Neural crest cell (in vitro differentiated cells): ENCODE results near the gene KEL. TPM values are rescaled to one million over a fixed set of nuclear protein-coding genes. Genes with fewer than 3 reads are reported as not detected.

Experiments
- DNase-seq: peaks from one replicate; pipeline ENCODE4 v3.0.0; 2021; ENCODE audit warnings: low read depth, mixed read lengths, low spot score
- H3K27ac Mint-ChIP-seq: one replicate; pipeline ENCODE4 v1.8.0; 2021; ENCODE audit warnings: mild to moderate bottlenecking, mixed read lengths; ENCODE audit not compliant: unreplicated experiment
- H3K27me3 Mint-ChIP-seq: 2 replicates; pipeline ENCODE4 v1.8.0; 2021; ENCODE audit warnings: low read depth, mild to moderate bottlenecking, mixed read lengths
- H3K36me3 Mint-ChIP-seq: 2 replicates; pipeline ENCODE4 v1.8.0; 2021; ENCODE audit warnings: low read depth, mild to moderate bottlenecking, mixed read lengths
- H3K4me1 Mint-ChIP-seq: 2 replicates; pipeline ENCODE4 v1.8.0; 2021; ENCODE audit warnings: mixed read lengths
- H3K4me3 Mint-ChIP-seq: one replicate; pipeline ENCODE4 v1.8.0; 2021; ENCODE audit warnings: mild to moderate bottlenecking, mixed read lengths
- H3K9me3 Mint-ChIP-seq: 2 replicates; pipeline ENCODE4 v1.8.0; 2021; ENCODE audit warnings: mixed read lengths
- CTCF ChIP-seq: fragments of 200-600 bp; sonication (generic); conservative IDR thresholded peaks from 2 replicates; pipeline ENCODE4 v1.5.0; 2021; ENCODE audit warnings: antibody characterized with exemption, mild to moderate bottlenecking
- total RNA-seq: library from RNA; stranded (reverse); gene quantifications from 2 replicates; pipeline ENCODE4 v1.2.1, GENCODE V29; 2021

Gene KEL
- total RNA-seq, 1 donor from 2014 or later: 1.4 TPM

GRCh38 chr7:142942746-142943145 is 19.4 kb downstream of the KEL start:
- DNase-seq: no peak
- Mint-ChIP-seq H3K4me1 (no peaks in the 10 kb centered on the region), H3K27ac (no peak overlapping the region), H3K9me3 (no peaks in the 10 kb centered on the region), H3K27me3 (no peaks in the 10 kb centered on the region), H3K4me3 (no peak overlapping the region), H3K36me3 (no peaks in the 10 kb centered on the region)
- no peak for TF ChIP-seq CTCF

GRCh38 chr7:142941541-142941940 is 20.6 kb downstream of the KEL start:
- Mint-ChIP-seq H3K36me3 (no peaks in the 10 kb centered on the region), H3K27me3 (peaks cover under 1% of the 10 kb centered on the region), H3K4me3 (no peak overlapping the region), H3K27ac (no peak overlapping the region), H3K9me3 (no peaks in the 10 kb centered on the region), H3K4me1 (no peaks in the 10 kb centered on the region)
- DNase-seq: no peak
- TF ChIP-seq CTCF: no peak

GRCh38 chr7:142940966-142941535 is 21.1 kb downstream of the KEL start:
- H3K9me3 Mint-ChIP-seq: no peaks in the 10 kb centered on the region
- no peaks in the 10 kb centered on the region for H3K36me3 Mint-ChIP-seq
- TF ChIP-seq CTCF: no peak
- no peaks in the 10 kb centered on the region for H3K4me1 Mint-ChIP-seq
- peaks cover 3% of the 10 kb centered on the region for H3K27me3 Mint-ChIP-seq
- H3K4me3 Mint-ChIP-seq: no peak overlapping the region
- H3K27ac Mint-ChIP-seq: no peak overlapping the region
- no peak for DNase-seq

GRCh38 chr7:142939226-142939910 is 22.8 kb downstream of the KEL start, which contains the start of gene LLCFC1:
Gene LLCFC1, plus strand, starts transcription at chr7:142939484. Its CDS starts 138 bp downstream, at chr7:142939622.
- Mint-ChIP-seq H3K9me3 (no peaks in the 10 kb centered on the region), H3K27me3 (peaks cover 3% of the 10 kb centered on the region), H3K4me1 (no peaks in the 10 kb centered on the region), H3K27ac (peak within 1 kb of the TSS; percentile 81), H3K4me3 (no peak within 1 kb of the TSS), H3K36me3 (no peaks in the 10 kb centered on the region)
- peak; percentile 37 for TF ChIP-seq CTCF
- no peak for DNase-seq

GRCh38 chr7:142938611-142939010 is 23.6 kb downstream of the KEL start:
- no peaks in the 10 kb centered on the region for H3K9me3 Mint-ChIP-seq
- H3K27me3 Mint-ChIP-seq: peaks cover 5% of the 10 kb centered on the region
- DNase-seq: no peak
- H3K4me1 Mint-ChIP-seq: no peaks in the 10 kb centered on the region
- H3K4me3 Mint-ChIP-seq: no peak overlapping the region
- H3K36me3 Mint-ChIP-seq: no peaks in the 10 kb centered on the region
- TF ChIP-seq CTCF: no peak
- H3K27ac Mint-ChIP-seq: no peak overlapping the region
